Suprapubic skin (tissue), 3 donors: ENCODE data around the gene GLIS1.

Source experiments
- EP300 ChIP-seq: sonication (generic); formaldehyde crosslinking; IDR thresholded peaks from one replicate; pipeline ENCODE4 v1.6.1; 2017; ENCODE audit warnings: antibody characterized with exemption
- TF ChIP-seq, protein P1 (sequence below), 2 donors: fragments of 200-600 bp in 1 of 2; fragments of 450-650 bp in 1 of 2; sonication (generic) in 1 of 2; IDR thresholded peaks; one replicate each; pipeline ENCODE4 v1.5.1; 2016 to 2019; ENCODE audit warnings: antibody characterized with exemption in 2 of 2, mild to moderate bottlenecking in 1 of 2, moderate library complexity in 1 of 2

DNA sequence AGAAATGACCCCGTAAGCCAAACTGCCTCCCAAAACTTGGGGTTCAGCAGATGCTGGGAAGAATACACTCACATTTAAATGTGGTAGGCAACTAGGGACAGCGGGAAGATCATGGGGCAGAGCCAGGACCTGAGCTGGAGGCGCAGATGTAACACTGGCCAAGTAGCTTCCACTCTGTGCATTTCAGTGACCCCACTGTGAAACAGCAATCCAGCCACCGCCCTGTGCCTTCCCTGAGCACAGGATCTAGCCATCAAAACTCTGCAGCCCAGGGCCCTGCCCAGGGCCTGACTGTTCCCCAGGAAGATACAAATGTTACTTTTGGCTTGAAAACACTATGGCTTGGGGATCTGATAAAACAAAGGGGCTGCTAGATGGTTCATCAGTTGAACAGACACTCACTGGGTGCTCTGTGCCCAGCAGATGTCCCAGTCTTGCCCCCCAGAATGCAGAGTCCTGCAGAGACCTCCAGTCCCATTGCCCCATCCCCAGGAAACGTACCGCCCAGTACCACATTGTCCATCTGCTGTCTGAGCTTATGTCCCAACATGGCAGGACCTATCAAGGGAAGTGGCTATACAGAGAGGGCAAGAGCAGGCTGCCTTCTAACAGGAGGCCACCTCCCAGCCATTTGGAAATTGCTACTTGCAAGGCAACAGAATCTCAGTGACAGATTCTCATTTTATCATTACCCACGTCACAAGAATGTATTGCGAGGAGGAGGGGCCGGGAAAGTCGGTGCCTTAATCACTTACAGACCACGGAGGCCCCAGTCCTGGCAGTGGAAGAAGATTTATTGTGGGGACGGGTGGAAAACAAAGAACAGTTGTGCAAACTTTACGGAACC lies 155.7 kb downstream of the GLIS1 start:
- TF ChIP-seq, protein P1, sequence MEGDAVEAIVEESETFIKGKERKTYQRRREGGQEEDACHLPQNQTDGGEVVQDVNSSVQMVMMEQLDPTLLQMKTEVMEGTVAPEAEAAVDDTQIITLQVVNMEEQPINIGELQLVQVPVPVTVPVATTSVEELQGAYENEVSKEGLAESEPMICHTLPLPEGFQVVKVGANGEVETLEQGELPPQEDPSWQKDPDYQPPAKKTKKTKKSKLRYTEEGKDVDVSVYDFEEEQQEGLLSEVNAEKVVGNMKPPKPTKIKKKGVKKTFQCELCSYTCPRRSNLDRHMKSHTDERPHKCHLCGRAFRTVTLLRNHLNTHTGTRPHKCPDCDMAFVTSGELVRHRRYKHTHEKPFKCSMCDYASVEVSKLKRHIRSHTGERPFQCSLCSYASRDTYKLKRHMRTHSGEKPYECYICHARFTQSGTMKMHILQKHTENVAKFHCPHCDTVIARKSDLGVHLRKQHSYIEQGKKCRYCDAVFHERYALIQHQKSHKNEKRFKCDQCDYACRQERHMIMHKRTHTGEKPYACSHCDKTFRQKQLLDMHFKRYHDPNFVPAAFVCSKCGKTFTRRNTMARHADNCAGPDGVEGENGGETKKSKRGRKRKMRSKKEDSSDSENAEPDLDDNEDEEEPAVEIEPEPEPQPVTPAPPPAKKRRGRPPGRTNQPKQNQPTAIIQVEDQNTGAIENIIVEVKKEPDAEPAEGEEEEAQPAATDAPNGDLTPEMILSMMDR (IDR thresholded peaks at IDR 0.05) = no peak
- TF ChIP-seq EP300 = no peak
